AG09309 (cell line): ENCODE data around the gene AIFM3.

Experiments used
- DNase-seq: peaks from one replicate; pipeline ENCODE4 v3.0.0-alpha.2; 2010; ENCODE audit warnings: low read depth
- H3K4me3 ChIP-seq: 2 replicates; pipeline ENCODE4 v1.5.1; 2011; ENCODE audit warnings: mild to moderate bottlenecking, low read depth, low read length, moderate library complexity; ENCODE audit not compliant: control insufficient read depth
- TF ChIP-seq, protein P1 (sequence below): IDR thresholded peaks from 2 replicates; pipeline ENCODE4 v1.5.1; 2011; ENCODE audit warnings: mild to moderate bottlenecking, low read depth, low read length, inconsistent platforms; ENCODE audit not compliant: insufficient read depth, control insufficient read depth; ENCODE audit errors: missing control alignments

The AIFM3 gene

DNA sequence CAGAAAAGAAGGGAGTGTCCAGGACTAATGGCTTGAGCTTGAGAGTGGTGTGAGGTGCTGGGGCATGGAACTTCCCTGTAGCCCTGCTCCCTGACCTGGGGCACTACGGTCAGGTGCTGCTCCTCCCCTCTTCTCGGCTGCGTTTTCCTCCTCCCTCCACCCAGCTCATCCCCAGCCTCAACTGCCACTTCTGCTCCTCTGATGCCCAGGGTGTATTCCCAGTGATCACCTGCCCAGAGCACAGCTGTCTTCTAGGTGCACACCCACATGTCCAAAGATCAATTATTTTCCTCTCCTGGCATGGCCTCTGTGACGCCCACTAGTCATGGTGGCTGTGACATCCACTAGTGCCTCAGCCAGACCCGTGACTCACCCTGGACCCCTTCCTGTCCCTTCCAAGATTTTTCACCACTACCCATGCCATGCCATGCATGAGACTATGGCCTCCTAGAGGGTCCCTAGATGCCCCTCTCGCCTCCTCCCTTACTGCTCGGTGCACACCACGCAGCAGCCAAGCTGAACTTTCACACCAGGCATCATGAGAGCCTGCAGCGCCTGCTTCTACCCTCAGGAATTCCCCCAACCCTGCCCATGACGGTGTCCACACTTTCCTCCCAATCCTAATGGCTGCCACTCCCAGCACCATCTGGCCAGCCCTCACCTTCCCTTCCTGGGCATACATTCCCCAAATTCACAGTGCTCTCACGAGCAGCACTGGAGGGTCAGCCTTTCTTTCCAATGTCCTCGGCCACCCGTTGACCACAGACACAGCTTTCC is 49.8 kb downstream of the AIFM3 start:
- DNase-seq, result no peak
- TF ChIP-seq, protein P1, sequence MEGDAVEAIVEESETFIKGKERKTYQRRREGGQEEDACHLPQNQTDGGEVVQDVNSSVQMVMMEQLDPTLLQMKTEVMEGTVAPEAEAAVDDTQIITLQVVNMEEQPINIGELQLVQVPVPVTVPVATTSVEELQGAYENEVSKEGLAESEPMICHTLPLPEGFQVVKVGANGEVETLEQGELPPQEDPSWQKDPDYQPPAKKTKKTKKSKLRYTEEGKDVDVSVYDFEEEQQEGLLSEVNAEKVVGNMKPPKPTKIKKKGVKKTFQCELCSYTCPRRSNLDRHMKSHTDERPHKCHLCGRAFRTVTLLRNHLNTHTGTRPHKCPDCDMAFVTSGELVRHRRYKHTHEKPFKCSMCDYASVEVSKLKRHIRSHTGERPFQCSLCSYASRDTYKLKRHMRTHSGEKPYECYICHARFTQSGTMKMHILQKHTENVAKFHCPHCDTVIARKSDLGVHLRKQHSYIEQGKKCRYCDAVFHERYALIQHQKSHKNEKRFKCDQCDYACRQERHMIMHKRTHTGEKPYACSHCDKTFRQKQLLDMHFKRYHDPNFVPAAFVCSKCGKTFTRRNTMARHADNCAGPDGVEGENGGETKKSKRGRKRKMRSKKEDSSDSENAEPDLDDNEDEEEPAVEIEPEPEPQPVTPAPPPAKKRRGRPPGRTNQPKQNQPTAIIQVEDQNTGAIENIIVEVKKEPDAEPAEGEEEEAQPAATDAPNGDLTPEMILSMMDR, result no peak
- H3K4me3 ChIP-seq, result no peak overlapping the region

DNA sequence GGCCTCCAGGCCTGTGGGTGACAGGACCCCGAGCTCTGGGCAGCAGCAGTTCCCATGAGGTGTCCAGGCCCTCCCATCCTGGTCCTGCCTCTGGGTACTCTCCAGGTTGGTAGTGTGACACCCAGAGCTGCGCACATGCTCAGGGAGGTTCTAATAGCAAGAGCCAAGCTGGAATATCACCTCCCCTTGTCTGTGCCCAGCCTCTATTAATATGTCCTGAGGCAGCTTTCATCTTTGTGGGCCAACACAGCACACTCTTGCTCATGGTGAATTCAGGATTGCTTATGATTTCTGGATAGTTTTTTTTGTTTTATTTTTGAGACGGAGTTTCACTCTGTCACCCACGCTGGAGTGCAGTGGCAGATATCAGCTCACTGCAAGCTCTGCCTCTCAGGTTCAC is 51.3 kb downstream of the AIFM3 start:
- H3K4me3 ChIP-seq, result no peak overlapping the region
- TF ChIP-seq, protein P1, result no peak
- no peak for DNase-seq

DNA sequence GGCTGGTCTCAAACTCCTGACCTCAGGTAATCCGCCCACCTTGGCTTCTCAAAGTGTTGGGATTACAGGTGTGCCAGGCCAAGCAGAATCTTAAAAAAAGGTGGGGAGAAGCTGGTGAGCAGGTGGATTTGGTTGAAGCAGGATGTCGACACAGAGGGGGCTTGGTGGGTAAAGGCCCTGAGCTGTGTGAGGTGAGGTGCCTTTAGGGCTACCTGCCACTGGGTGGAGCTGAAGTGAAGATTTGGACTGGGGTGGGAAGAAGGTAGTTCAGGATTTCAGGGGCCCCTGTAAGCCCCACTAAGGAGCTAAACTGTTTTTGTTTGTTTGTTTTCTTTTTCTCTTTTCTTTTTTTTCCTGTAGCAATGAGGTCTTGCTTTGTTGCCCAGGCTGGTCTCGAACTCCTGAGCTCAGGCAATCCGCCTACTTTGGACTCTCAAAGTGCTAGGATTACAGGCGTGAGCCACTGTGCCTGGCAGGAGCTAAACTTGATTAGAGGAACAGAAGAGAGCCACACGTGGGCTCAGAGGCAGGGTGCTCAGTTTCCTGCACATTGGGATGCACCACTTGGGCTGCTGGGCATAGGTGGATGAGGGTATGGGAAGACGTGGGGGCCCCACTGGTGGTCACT is 53.9 kb downstream of the AIFM3 start:
- TF ChIP-seq, protein P1, result peak; percentile 56
- DNase-seq, result no peak
- no peak overlapping the region for H3K4me3 ChIP-seq

DNA sequence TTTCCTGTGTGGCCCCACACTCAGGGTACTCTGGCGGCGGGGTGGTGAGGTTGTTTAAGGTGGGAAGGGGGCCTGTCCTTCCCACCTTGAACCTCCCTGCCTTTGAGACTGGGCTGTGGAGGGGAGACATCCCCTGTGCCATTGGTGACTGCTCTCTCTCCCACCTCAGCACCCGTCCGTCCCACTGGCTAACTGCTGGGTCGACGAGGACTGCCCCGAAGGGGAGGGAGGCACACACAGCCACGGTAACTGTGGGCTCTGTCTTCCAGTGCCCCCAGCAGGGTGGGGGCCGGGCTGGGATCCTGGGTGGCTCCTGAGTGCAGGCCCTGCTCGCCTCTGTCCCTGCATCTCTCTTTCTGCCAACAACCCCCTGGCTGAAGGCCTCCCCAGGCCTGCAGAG is 55.5 kb downstream of the AIFM3 start:
- DNase-seq, result no peak
- TF ChIP-seq, protein P1, result no peak
- no peak overlapping the region for H3K4me3 ChIP-seq

DNA sequence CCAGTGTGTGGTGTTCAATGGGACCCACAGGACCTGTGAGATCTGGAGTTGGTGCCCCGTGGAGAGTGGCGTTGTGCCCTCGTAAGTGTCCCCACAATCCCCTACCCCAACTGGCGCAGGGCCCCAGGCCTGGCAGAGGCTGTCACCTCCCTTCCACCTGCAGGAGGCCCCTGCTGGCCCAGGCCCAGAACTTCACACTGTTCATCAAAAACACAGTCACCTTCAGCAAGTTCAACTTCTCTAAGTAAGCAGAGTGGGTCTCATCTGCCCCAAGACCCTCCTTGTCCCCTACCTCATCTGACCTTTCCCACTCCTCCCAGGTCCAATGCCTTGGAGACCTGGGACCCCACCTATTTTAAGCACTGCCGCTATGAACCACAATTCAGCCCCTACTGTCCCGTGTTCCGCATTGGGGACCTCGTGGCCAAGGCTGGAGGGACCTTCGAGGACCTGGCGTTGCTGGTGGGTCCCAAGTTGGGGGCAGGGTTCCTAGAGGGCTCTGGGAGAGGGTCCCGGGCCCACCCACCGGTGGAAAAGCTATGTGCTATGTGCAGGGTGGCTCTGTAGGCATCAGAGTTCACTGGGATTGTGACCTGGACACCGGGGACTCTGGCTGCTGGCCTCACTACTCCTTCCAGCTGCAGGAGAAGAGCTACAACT is 56.0 kb downstream of the AIFM3 start:
- TF ChIP-seq, protein P1, result no peak
- DNase-seq, result no peak

DNA sequence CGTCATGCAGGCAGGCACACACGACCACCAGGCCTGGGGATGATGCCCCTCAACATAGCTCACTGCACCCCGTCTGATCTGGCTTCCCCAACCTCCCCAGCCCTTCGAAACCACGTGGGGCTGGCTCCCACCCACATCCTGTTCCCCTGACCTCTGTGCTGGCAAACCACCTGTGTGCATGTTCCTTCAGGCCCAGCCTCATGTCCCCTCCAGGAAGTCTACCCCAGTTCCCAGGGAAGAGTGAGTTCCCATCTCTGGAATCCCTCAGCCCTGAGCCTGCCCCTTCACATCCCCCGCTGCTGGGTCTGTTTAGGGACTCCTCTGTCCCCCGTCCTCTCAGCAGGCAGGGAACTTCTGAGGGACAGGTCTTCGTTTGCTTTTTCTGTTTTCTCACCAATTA is 58.2 kb downstream of the AIFM3 start:
- TF ChIP-seq, protein P1, result no peak
- H3K4me3 ChIP-seq, result no peak overlapping the region
- DNase-seq, result no peak

More for the DNA sequence above, 56.0 kb downstream of the AIFM3 start:
- no peak overlapping the region for H3K4me3 ChIP-seq
